ENCODE results near the gene NFIX. TPM values are rescaled to one million over a fixed set of nuclear protein-coding genes. Genes with fewer than 3 reads are reported as not detected.

NFIX gene
- total RNA-seq, 1 donor from 2014 or later, result not detected

DNA sequence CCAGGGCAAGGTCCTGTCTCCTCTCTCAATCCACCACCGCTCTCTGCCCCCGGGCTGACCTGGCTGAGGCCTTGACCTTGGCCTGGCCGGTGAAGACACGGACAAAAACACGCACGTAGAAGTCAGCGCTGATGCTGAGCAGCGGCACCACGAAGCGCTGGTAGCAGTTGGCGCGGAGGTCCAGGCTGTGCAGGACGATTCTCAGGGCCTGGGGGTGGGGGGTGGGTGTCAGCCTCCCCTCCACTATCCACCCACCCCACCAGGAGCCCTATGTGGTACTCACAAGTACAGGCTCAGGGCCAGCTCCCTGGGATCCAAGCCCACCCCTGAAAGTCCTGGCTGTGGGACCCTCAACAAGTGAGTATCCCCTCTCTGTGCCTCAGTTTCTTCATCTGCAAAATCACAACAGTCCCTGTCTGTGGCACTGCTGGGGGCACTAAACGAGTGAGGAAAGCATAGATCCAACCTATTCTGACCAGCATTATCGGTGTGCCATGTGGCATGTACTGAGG is 114.9 kb downstream of the NFIX start:
- no peak for DNase-seq (ENCODE audit: low read depth)
- no peak overlapping the region for H3K4me3 ChIP-seq (ENCODE audit: low read depth, low read length)
- TF ChIP-seq, protein P1, sequence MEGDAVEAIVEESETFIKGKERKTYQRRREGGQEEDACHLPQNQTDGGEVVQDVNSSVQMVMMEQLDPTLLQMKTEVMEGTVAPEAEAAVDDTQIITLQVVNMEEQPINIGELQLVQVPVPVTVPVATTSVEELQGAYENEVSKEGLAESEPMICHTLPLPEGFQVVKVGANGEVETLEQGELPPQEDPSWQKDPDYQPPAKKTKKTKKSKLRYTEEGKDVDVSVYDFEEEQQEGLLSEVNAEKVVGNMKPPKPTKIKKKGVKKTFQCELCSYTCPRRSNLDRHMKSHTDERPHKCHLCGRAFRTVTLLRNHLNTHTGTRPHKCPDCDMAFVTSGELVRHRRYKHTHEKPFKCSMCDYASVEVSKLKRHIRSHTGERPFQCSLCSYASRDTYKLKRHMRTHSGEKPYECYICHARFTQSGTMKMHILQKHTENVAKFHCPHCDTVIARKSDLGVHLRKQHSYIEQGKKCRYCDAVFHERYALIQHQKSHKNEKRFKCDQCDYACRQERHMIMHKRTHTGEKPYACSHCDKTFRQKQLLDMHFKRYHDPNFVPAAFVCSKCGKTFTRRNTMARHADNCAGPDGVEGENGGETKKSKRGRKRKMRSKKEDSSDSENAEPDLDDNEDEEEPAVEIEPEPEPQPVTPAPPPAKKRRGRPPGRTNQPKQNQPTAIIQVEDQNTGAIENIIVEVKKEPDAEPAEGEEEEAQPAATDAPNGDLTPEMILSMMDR (conservative IDR thresholded peaks at IDR 0.05; ENCODE audit: low read depth, low read length), result no peak

DNA sequence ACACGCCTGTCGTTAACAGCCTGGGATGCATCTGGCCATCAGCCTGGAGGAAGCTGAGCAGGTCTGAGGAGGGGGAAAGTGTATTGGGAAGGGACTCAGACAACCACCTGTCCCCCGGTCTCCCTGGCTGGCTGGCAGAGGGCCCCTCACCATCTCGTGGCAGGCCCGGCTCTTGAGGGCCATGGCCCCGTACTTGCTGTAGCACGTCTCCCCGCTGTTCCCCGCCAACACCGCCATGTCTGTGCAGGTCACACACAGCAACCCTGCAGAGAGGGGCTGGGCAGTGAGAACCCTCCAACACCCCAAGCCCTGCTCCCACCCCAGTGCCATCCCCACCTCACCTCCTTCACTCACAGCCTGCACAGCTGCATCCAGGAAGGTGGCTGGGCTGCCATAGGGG is 117.3 kb downstream of the NFIX start:
- TF ChIP-seq, protein P1 (conservative IDR thresholded peaks at IDR 0.05; ENCODE audit: low read depth, low read length), result no peak
- no peak overlapping the region for H3K4me3 ChIP-seq (ENCODE audit: low read depth, low read length)
- no peak for DNase-seq (ENCODE audit: low read depth)

GRCh38 chr19:13115936-13116281 is 120.6 kb downstream of the NFIX start:
- H3K4me3 ChIP-seq (ENCODE audit: low read depth, low read length), result peak overlapping the region; percentile 98
- TF ChIP-seq, protein P1 (conservative IDR thresholded peaks at IDR 0.05; ENCODE audit: low read depth, low read length), result no peak

DNA sequence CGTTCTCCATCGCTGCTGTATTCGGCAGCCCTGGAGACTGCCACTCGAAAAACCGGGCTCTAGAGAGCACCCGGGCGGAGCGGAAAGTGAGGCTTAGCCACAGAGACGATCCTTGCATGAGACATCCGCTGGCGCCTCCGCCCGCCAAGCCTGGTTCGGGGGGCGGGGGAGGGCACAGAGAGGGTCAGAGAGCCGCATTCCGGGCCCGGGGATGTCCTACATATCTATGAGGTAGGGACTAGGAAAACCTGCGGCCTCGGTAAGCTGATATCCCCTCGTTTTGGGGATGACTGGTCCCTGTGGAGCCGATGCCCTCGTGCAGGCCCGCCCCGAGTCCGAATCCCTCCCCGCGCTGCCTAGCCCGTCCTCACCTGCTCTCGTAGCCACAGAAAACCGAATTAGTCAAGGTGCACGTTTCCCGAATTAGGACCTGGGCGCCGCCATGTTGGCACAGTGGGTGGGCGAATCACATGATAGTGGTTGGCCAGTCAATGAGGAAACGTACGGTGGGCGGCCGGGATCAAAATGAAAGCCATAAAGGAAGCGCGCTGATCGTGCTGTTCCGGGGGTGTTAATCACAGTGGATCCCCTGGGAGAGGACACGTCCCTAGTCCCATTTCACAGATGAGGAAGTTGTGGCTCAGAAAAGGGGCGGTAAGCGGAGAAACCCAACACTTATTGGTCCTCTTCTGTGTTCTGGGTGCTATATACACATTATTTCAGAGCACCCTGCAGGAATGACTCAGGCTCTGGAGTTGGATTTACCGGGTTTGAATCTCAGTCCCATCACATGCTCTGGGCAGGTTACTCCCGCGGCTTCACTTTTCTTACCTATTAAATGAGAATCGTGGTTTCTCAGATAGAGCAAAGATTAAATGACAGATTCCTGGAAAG is 121.3 kb downstream of the NFIX start, which contains the start of gene TRMT1:
TSS of gene TRMT1 (minus strand) at position 459 of the 894 bp plus-strand sequence. CDS start at position 118, 341 bp downstream.
- DNase-seq (ENCODE audit: low read depth), result peak; percentile 62
- TF ChIP-seq, protein P1 (conservative IDR thresholded peaks at IDR 0.05; ENCODE audit: low read depth, low read length), result no peak
- H3K4me3 ChIP-seq (ENCODE audit: low read depth, low read length), result peak within 1 kb of the TSS; percentile 98

More at GRCh38 chr19:13115936-13116281, 120.6 kb downstream of the NFIX start:
- no peak for DNase-seq (ENCODE audit: low read depth)

DNA sequence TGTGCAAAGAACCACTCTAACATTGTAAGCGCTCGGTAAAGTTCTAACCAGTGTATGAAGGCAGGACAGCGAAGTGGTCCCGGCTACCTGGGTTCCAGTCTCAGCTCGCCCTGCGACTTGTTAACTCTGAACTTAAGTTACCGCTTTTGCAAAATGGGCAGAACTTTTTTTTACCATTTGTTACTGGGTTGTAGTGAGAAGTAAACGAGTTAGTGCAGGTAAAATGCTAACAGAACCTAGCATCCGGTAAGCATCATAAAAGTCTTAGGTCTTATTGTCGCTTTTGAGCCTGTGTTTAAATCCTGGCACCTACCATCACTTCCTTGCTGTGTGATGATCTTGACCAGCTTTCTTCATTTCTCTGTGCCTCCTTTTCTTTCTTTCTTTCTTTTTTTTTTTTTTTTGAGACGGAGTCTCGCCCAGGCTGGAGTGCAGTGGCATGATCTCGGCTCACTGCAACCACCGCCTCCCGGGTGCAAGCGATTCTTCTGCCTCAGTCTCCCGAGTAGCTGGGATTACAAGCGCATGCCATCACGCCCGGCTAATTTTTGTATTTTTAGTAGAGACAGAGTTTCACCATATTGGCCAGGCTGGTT is 122.0 kb downstream of the NFIX start:
- TF ChIP-seq, protein P1 (conservative IDR thresholded peaks at IDR 0.05; ENCODE audit: low read depth, low read length), result no peak
- DNase-seq (ENCODE audit: low read depth), result no peak
- peak overlapping the region; percentile 98 for H3K4me3 ChIP-seq (ENCODE audit: low read depth, low read length)

- TF ChIP-seq, protein P1 (conservative IDR thresholded peaks at IDR 0.05; ENCODE audit: low read depth, low read length), result no peak
- peak within 1 kb of the TSS; percentile 98 for H3K4me3 ChIP-seq (ENCODE audit: low read depth, low read length)
Measured at GRCh38 chr19:13117772-13118423, 122.6 kb downstream of the NFIX start, which contains the start of gene NACC1. TSS of gene NACC1 (plus strand) at chr19:13118264. CDS start at chr19:13135208, 16,944 bp downstream.

More at GRCh38 chr19:13117772-13118423, 122.6 kb downstream of the NFIX start, which contains the start of gene NACC1:
- DNase-seq (ENCODE audit: low read depth), result no peak
